ENCODE measurements around the gene FBXO34.

GRCh38 chr14:55348766-55349453 is 77.7 kb downstream of the FBXO34 start:
- TF ChIP-seq CTCF (IDR thresholded peaks at IDR 0.05) (no peak), REST (IDR thresholded peaks at IDR 0.05; ENCODE audit: insufficient read depth in 1 of 2, low read depth in 2 of 2, low read length in 1 of 2) (no peak), POLR2AphosphoS5 (IDR thresholded peaks at IDR 0.05; ENCODE audit: low read depth, low read length) (no peak), SIN3A (IDR thresholded peaks at IDR 0.05; ENCODE audit: borderline replicate concordance, insufficient read depth, low read depth, low read length) (no peak)

Data from Panc1 (cell line).